GM21390 (cell line): ENCODE measurements around the gene GAS2L1.
"Not testable (repeated sequence)": the region's sequence is repeated elsewhere in the genome, so short reads cannot be mapped to it uniquely, and the experiment has no call there.

ENCODE experiments used
- ATAC-seq: cut with Tn5 transposase; IDR thresholded peaks from one replicate; pipeline ENCODE4 v1.9.1; 2021; ENCODE audit not compliant: unreplicated experiment

Gene GAS2L1

DNA sequence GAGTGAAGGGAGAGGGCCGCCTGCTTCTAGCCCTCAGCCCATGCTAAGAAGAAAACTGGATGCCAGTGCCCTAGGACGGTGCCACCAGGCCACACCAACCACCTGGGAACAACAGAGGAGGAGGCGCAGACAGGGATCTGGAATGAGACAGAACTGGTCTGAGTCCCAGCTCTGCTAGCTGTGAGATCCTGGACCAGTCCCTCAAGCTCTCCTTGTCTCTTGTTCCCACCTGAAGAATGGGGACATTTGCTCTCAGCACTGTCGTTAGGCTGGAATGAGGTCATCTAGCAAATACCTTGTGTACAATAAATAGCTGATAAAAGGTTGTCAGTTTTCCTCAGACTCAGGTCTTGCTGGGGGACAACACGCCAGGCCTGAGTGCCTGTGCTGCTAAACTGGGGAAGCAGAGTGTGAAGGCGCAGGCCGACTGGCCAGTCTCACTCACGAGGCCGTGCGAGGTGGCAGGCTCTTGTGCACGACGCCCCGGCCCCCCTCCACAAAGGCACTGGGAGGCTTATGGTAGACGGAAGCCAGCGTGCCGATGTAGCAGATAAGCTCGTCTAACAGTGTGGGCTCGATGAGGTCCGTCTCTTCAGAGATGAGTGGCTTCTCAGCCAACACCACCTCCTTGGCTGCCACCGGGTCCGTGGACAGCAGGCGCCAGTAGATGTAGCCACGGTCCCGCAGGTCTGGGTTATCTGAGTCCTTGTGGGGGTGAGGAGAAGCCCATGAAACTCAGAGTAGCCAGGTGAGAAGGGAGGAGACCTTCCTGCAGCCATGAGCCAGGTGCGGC is 34.8 kb downstream of the GAS2L1 start:
- no peak for ATAC-seq

DNA sequence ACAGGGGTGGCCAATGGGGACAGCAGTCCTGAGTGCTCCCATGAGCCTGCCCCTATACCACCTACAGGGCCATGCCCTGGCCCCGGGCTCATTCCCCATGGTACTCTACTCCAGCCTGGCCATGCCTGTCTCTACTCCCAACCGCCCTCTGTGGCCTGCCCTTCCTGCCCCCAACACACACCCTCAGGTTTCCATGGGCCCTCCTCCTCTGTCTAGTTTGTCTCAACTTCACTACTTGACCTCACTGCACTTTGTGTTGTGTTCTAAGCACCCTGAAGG is 35.3 kb downstream of the GAS2L1 start:
- ATAC-seq, result no peak

DNA sequence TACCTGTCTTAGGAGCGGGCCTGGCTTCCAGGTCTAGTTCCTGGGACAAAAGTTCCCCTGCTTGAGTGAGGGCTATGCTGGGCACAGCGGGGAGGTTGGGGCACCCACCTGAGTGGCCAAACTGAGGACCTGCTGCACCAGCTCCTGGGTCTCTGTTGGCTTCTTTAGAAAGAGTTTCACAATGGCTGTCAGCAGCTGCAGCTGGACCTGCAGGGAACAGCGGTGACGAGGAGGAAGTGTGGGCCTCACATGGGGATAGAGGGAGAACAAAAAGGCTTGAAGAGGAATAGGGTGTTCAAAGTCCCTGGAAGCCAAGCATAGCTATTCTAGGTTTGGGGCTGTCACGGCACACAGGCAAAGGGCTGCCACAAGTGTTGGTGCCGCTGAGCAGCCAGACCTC is 35.7 kb downstream of the GAS2L1 start:
- no peak for ATAC-seq

DNA sequence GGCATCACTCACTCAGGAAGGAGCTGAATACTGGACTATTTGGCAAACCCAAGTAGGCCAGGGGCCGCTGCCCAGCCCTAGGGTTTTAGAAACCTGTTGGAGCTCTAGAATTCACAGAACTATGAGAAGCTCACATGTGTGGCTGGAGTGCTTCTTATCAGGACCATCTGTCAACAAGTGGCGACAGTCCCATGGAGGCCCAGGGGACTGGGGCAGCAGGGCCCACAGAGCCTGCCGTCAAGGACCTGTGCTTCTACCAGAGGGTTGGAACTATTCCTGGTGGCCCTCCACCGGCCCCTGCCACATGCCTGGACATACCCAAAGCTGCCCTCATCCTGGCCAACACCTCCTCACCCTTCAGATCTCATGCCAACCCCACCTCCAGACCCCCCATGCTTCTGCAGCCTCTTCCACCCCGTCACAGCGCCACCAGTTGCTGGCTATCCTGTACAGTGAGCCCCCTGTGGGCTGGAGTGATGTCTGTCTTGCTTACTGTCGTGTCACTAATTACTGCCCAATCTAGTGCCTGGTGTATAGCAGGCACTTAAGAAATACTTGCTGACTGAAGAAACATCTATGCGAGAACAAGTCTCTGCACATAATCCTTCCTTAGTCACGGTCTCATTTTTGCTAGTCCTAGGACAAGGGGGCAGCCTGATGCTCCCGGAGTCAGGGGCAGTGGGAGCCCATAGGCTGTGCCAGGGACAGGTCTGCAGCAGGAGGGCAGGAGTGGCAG is 36.3 kb downstream of the GAS2L1 start:
- no peak for ATAC-seq

DNA sequence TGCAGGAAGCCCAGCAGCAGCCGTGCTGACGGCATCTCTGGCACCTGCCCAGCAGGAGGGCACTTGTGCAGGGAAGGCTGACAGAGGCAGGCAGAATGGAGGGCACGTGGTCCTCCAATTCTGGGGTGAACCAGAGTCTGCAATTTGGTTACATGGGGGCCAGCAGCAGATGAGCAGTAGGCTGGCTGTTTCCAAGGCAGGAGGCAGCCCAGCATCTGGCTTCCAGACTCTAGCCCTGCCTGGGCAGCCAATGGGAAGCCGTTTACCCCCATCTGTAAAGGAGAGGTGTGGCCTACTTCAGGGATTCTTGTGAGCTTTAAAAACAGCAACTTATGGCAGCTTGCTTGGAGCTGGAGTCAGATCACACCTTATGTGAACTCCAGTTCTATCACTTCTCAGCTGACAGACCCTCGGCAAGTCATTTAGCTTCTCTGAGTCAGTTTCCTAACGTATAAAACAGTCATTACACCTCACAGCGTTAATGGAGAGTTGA is 36.9 kb downstream of the GAS2L1 start:
- ATAC-seq, result no peak

DNA sequence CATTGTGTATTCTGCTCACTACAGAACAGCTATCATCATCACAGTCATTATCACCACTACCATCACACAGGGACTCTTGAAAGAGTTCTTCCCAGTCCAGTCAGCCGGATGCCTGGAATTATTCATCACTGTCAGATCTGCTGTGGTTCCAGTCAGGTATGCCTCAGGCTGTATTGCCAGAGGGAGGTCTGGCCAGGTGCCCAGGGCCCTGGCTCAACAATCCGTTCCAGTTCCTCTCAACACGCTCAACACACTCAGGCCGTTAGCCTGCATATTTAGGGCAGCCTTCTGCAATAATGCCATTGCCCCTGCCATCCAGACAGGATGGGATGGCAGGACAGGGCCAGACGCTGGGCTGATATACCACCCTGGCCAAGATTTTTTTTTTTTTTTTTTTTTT is 37.7 kb downstream of the GAS2L1 start:
- no peak for ATAC-seq

DNA sequence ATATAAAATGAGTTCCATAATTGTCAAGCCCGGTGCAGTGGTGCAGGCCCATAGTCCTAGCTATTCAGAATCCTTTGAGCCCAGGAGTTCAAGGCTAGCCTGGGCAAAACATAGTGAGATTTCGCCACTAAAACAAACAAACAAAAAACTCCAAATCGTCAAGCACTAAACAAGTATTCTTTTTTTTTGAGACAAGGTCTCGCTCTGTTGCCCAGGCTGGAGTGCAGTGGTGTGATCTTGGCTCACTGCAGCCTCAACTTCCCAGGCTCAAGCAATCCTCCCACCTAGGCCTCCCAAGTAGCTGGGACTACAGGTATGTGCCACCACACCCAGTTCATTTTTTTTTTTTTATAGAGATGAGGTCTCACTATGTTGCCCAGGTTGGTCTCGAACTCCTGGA is 38.4 kb downstream of the GAS2L1 start:
- ATAC-seq, result not testable (repeated sequence)

DNA sequence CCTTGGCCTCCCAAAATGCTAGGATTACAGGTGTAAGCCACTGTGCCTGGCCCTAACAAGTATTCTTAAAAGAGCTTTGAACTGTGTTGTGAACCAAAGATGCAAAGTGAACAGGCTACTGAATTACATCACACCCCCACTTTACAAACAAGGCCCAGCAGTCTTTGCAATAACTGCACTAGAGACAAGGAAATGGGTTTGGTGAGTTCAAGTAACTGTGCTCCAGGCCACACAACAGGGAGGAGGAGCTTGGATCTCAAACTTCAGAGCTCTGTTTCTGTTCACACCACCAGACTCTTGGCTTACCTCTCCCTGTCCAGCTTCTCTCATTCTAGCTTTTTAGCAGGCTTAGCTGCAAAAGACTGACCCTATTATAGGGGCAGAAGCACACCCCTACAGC is 39.5 kb downstream of the GAS2L1 start:
- no peak for ATAC-seq

DNA sequence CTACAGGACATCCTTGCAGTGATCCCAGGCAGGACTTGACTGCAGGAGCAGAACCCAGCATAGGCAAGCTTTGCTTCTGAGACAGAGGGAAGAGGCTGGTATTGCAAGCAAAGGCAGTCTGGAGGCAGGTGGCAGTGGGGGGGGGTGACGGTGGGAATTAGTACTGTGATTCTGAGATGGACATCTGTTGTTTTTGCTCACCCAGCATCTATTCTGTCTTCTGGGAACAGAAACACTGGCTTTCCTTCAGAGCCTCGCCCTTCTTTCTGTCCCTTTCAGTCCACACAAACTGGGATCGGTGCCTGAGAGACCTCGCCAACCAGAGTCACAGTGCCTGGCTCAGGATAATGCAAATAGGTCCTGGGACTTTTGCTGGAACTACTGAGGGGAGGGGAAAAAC is 40.2 kb downstream of the GAS2L1 start:
- ATAC-seq, result no peak

DNA sequence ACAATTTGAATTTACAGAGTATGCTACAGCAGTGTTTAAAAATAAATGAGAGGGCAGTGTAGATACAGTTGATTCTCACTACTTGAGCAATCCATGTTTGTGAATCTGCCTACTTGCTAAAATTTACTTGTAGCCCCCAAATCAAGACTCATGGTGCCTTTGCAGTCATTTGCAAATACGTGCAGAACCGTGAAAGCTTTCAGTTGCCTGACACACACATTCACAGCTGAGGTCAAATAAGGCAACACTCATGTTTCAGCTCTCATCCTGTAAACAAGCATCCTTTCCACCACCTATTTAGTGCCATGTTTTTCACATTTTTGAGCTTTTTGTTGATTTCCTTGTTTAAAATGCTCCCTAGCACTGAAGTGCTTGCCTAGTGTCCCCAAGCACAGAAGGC is 41.6 kb downstream of the GAS2L1 start:
- no peak for ATAC-seq

DNA sequence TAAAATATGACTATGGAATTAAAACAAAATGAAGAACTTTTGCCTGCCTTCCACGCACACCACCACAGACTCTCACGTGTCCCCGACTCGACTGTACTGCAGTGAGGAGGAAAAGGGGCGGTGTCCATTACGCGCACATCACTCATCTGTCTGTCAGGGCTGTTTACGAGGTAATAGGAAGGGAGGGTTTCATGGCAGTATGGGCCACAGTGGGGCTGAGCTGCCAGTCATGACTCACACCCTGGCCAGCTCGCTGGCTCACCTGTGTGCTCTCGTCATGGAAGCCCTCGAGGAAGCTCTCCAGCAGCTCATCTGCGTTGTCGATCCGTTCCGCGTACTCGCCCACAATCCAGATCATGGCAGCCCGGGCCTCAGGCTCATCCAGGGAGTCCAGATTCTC is 42.5 kb downstream of the GAS2L1 start:
- ATAC-seq, result no peak

DNA sequence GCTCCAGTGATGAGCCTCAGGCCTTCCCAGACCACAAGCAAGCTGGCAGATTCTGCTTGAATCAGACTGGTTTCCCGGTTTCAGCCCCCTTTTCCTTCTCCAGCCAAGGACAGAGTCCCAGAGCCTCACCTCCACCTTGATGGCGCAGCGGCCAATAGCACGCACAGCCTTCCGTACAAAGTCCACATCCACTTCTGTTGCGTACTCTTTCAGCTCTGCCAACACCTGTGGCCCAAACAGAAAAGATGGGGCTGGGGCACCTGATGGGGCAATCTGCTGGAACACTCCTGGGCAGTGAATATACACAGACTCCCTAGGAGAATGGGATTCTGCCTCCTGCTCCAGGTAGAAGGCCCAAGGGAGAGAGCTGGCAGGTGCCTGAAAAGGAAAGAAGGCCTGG is 44.6 kb downstream of the GAS2L1 start:
- no peak for ATAC-seq

DNA sequence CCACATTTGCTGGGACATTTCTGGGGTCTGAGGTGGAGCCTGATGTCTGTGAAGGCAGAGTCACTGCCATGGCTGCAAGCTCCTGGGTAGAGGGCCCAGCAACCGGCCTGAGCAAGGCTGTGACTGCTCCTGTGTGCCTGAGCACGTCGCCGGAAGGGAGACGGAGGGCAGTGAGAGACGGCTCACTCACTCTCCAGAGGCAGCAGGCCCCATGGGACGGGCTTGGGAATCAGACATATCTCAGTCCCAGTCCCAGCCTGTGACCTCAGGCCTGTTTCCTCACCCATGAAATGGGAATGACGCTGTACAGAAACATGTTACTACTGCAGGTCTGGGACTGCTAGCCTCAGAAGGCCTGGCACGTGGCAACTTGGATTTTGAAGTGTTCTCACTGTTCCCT is 45.4 kb downstream of the GAS2L1 start:
- ATAC-seq, result no peak

DNA sequence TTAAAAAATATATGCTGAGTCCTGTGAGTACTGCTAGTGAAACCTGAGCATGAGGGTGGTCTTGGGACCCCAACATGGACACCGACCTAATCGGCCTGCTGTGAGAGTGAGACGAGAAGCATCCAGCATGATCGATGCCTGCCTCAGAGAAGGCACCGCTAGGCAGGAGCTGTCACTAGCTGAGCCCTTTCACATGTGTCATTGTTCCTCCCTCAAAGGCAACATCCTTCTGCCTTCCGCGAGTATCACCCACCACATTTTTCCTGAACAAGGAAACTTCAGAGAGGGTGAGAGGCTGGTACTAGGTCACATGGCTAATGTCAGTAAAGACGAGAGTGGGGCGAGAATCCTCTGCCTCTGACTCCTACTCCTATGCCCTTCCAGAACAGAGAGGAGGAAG is 46.3 kb downstream of the GAS2L1 start:
- no peak for ATAC-seq

DNA sequence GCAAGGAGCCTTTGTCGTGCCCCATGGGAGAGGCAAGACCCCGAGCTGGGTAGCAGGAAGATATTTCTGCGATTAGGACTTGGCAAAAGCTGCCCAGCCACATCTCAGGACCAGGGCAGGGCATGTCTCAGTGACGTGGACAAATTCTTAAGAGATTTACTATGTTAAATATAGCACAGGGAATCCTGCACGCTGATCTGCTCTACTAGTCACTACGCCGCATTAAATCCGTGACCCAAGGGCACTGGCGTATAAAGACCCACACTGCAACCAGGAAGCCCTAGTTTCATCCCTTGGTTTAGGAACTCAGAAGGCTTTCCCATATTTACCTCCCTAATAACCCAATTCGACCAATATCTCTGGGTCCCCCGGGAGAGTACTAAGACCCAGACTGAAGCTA is 46.8 kb downstream of the GAS2L1 start:
- ATAC-seq, result no peak

DNA sequence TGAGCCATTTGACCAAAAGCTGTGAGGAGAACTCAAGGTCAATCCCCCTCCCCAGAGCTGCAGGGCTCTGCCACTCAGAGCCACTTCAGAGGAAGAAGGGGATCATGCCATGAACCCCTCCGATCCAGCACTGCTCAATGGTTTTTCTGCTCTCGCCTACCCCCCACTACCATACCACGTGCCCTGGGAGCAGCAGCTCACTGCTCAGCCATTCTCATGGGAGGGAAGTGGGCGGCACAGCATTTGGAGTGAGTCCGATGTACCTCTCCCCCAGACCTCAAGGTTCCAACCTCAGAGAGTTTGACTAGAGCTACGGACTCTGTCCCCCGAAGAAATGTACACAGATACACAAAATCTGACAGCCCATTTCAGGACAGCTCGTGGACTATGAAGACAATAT is 47.4 kb downstream of the GAS2L1 start:
- ATAC-seq, result no peak

DNA sequence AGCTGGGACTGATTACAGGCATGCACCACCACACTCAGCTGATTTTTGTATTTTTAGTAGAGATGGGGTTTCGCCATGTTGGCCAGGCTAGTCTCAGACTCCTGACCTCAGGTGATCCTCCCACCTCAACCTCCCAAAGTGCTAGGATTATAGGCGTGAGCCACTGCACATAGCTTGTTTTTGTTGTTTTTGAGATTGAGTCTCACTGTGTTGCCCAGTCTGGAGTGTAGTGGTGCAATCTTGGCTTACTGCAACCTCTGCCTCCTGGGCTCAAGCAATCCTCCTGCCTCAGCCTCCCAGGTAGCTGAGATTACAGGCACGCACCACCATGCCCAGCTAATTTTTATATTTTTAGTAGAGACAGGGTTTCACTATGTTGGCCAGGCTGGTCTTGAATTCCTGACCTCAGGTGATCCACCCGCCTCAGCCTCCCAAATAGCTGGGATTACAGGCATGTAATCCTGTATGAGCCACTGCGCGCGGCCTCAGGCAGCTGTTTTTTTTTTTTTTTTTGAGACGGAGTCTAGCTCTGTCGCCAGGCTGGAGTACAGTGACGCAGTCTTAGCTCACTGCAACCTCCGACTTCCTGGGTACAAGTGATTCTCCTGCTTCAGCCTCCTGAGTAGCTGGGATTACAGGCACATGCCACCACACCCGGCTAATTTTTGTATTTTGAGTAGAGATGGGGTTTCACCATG is 50.9 kb downstream of the GAS2L1 start:
- not testable (repeated sequence) for ATAC-seq

DNA sequence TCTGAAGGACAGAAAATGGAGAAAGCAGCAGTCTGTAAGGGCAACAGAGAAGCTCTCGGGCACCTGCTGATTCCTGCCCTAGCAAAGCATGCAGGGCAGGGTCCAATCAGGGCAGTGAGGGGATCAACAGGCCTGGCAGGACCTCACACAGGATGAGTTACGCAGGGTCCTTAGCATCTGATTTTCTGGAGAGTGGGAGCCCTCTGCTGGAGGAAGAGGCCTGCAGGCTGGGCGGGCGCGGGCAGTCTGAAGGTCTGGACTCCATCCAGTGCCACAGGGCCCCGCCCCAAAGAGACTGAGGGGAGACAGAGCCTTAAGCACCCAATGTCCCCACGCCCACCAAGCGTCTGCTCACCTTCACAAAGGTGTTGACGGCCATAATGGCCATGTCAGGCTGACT is 53.0 kb downstream of the GAS2L1 start:
- ATAC-seq, result no peak
